ENCODE measurements around the gene RAPGEF2. TPM values are rescaled to one million over a fixed set of nuclear protein-coding genes. Genes with fewer than 3 reads are reported as not detected.

Gene RAPGEF2, protein sequence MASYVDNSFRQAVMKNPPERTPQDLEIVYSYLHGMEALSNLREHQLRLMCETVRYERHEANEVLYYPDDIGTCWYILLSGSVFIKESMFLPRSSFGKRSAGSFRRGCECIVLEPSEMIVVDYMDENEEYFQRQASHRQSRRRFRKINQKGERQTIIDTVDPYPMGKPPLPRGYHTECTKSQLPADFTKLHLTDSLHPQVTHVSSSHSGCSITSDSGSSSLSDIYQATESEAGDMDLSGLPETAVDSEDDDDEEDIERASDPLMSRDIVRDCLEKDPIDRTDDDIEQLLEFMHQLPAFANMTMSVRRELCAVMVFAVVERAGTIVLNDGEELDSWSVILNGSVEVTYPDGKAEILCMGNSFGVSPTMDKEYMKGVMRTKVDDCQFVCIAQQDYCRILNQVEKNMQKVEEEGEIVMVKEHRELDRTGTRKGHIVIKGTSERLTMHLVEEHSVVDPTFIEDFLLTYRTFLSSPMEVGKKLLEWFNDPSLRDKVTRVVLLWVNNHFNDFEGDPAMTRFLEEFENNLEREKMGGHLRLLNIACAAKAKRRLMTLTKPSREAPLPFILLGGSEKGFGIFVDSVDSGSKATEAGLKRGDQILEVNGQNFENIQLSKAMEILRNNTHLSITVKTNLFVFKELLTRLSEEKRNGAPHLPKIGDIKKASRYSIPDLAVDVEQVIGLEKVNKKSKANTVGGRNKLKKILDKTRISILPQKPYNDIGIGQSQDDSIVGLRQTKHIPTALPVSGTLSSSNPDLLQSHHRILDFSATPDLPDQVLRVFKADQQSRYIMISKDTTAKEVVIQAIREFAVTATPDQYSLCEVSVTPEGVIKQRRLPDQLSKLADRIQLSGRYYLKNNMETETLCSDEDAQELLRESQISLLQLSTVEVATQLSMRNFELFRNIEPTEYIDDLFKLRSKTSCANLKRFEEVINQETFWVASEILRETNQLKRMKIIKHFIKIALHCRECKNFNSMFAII (N-terminal part only)
- 21.2 and 21.7 TPM in 2 replicates for total RNA-seq (2014; rRNA removed)
- Bru-seq, nascent RNA = percentile 79 among the genes with signal in this experiment
- BruChase-seq, experiment 1, labeled RNA remaining after a 6-hour chase = percentile 64 among the genes with signal in this experiment
- percentile 64 among the genes with signal in this experiment for BruChase-seq, experiment 2, labeled RNA remaining after a 2-hour chase
- long read RNA-seq, partial matches to known transcripts = 11 of 20 reads
- long read RNA-seq, other reads (novel, unspliced or antisense) = 9 of 20 reads

DNA sequence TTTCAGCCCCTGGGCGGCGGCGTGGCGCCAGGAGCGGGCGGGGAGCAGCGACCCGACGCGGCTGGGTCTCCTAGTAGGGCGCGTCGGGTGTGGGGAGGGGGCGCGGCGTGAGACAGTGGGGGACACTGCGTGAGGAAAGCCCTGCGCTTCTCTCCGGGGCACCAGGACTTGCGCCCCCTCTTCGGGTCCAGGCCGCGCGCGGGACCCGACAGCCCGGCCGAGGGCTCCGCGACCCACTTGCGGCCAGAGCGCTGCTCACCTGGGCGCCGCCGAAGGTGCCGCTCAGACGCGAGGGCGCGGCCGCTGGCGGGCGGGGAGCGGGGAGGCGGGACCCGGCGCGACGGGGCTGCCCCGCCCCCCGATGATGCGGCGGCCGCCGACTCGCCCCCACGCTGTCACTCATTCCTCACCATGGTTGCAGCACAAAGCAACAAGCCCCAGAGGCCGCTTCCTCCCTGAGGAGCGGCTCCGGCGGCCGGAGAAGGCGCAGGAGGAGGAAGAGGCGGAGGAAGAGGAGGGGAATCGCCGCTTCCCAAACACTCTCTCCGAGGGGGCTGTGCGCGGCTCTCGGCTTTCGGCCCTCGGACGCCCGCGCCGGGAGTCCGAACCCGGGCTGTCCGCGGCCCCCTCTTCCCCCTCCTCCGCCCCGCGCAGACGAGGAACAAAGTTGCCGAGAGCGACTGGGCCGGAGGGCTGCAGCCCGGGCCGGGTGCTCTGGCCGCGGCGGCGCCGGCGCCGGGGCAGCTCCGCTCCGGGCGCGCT lies at the start of gene RAPGEF2:
Gene RAPGEF2, plus strand, starts transcription at position 458 of the 762 bp plus-strand sequence. CDS start 1,084 bp downstream, outside the sequence.
- H4K20me1 ChIP-seq (ENCODE audit: low read length) = peaks cover 11% of the 10 kb centered on the region; the same call in 1 of the 2 replicates
- H3K27ac ChIP-seq (ENCODE audit: low read length) = 0 out of 2 replicates have a peak within 1 kb of the TSS, but pooled peaks have one; percentile 10
- H3K9me2 ChIP-seq (replicated peaks; ENCODE audit: low read length) = no peaks in the 10 kb centered on the region
- no peaks in the 10 kb centered on the region for H3K27me3 ChIP-seq (ENCODE audit: low read length)
- peak within 1 kb of the TSS; percentile 91 for H3K4me3 ChIP-seq (ENCODE audit: low read length)
- ChIA-PET POLR2A (ENCODE audit: unreplicated experiment) (no interaction called here), CTCF (no interaction called here)
- H2AFZ ChIP-seq (ENCODE audit: low read length) = peak within 1 kb of the TSS; percentile 94
- H3K9ac ChIP-seq (ENCODE audit: low read length) = peak within 1 kb of the TSS; percentile 80
- no TSS peak for BruUV-seq (replicated peaks)
- ATAC-seq (peak; percentile 84), DNase-seq (peak; percentile 91)
- H3K79me2 ChIP-seq (ENCODE audit: low read length) = peaks cover 39% of the 10 kb centered on the region
- intact Hi-C loops (cut with micrococcal nuclease) = loop anchor here (2.0 kb wide), 1 partner anchor 246 kb away; no protein-coding TSS in a partner anchor
- no peaks in the 10 kb centered on the region for H3F3A ChIP-seq (ENCODE audit: low read length, unreplicated experiment)
- peaks cover 33% of the 10 kb centered on the region for H3K4me1 ChIP-seq (ENCODE audit: insufficient read depth, low read length)
- peak within 1 kb of the TSS; percentile 98 for H3K4me2 ChIP-seq (ENCODE audit: low read length)
- TF ChIP-seq, protein P1, sequence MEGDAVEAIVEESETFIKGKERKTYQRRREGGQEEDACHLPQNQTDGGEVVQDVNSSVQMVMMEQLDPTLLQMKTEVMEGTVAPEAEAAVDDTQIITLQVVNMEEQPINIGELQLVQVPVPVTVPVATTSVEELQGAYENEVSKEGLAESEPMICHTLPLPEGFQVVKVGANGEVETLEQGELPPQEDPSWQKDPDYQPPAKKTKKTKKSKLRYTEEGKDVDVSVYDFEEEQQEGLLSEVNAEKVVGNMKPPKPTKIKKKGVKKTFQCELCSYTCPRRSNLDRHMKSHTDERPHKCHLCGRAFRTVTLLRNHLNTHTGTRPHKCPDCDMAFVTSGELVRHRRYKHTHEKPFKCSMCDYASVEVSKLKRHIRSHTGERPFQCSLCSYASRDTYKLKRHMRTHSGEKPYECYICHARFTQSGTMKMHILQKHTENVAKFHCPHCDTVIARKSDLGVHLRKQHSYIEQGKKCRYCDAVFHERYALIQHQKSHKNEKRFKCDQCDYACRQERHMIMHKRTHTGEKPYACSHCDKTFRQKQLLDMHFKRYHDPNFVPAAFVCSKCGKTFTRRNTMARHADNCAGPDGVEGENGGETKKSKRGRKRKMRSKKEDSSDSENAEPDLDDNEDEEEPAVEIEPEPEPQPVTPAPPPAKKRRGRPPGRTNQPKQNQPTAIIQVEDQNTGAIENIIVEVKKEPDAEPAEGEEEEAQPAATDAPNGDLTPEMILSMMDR (conservative IDR thresholded peaks at IDR 0.05; ENCODE audit: low read depth, low read length) = no peak
- TF ChIP-seq EZH2 (IDR thresholded peaks at IDR 0.05; ENCODE audit: low read length, unreplicated experiment) = no peak
- no peak for TF ChIP-seq EZH2phosphoT487 (IDR thresholded peaks at IDR 0.05; ENCODE audit: borderline replicate concordance, low read length)
- H3K9me3 ChIP-seq (ENCODE audit: low read length) = no peaks in the 10 kb centered on the region
- no peaks in the 10 kb centered on the region for H3K36me3 ChIP-seq (ENCODE audit: low read depth, low read length)

DNA sequence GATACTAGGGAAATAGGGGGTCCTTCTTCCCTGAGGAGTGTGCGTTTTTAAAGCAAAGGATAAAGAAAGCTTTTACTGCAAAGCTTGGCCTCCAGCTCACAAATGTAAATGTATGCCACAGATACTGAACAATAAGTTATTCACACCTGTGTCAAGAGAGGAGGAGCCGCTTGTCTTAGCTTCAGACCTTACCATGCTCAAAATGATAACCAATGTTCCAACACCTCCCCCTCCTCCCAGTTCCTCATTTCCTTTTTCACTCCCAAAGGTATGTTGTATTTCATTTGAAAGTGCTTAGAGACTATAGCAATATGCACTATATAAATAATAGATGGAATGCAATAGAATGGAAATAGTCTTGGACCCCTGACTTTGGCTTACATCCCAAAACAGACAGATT lies 47.0 kb upstream of the RAPGEF2 start:
- no peak for DNase-seq
- intact Hi-C loops (cut with micrococcal nuclease) = no loop called here
- BruUV-seq (replicated peaks) = no TSS peak
- no peak for ATAC-seq
- Histone ChIP-seq H3K9ac (ENCODE audit: low read length) (no peak overlapping the region), H3K4me1 (ENCODE audit: insufficient read depth, low read length) (no peaks in the 10 kb centered on the region; the same call in 1 of the 2 replicates), H3F3A (ENCODE audit: low read length, unreplicated experiment) (no peaks in the 10 kb centered on the region), H3K4me3 (ENCODE audit: low read length) (no peak overlapping the region), H3K79me2 (ENCODE audit: low read length) (no peaks in the 10 kb centered on the region), H3K9me2 (replicated peaks; ENCODE audit: low read length) (no peaks in the 10 kb centered on the region), H3K27ac (ENCODE audit: low read length) (no peak overlapping the region), H2AFZ (ENCODE audit: low read length) (no peak overlapping the region), H3K36me3 (ENCODE audit: low read depth, low read length) (no peaks in the 10 kb centered on the region), H3K9me3 (ENCODE audit: low read length) (no peaks in the 10 kb centered on the region), H4K20me1 (ENCODE audit: low read length) (no peaks in the 10 kb centered on the region), H3K4me2 (ENCODE audit: low read length) (no peak overlapping the region), H3K27me3 (ENCODE audit: low read length) (no peaks in the 10 kb centered on the region)
- POLR2A ChIA-PET (ENCODE audit: unreplicated experiment) = no interaction called here
- TF ChIP-seq EZH2phosphoT487 (IDR thresholded peaks at IDR 0.05; ENCODE audit: borderline replicate concordance, low read length) (no peak), EZH2 (IDR thresholded peaks at IDR 0.05; ENCODE audit: low read length, unreplicated experiment) (no peak)
- TF ChIP-seq, protein P1 (conservative IDR thresholded peaks at IDR 0.05; ENCODE audit: low read depth, low read length) = no peak
- CTCF ChIA-PET = no interaction called here
